CD4-positive, CD25-positive, alpha-beta regulatory T cell (primary cell): ENCODE measurements around the gene BEST3. TPM values are rescaled to one million over a fixed set of nuclear protein-coding genes. Genes with fewer than 3 reads are reported as not detected.

Experiments
- ATAC-seq, 2 donors: fragments of 150-1000 bp; cut with Tn5 transposase; one replicate each; pipeline ENCODE4 v1.10.0; 2021; ENCODE audit warnings: low read depth in 2 of 2, moderate number of reproducible peaks in 2 of 2, moderate library complexity in 1 of 2
- DNase-seq, 3 donors: peaks; one replicate each; pipeline versions ENCODE4 v3.0.0 to v3.0.0-alpha.2; 2012 to 2022; ENCODE audit warnings: mixed read lengths in 1 of 3
- H3K27ac ChIP-seq: one replicate; pipeline ENCODE4 v1.7.0; 2013; ENCODE audit warnings: mild to moderate bottlenecking, low read length; ENCODE audit not compliant: insufficient read depth, poor library complexity, severe bottlenecking
- H3K27me3 ChIP-seq: one replicate; pipeline ENCODE4 v1.7.0; 2013; ENCODE audit warnings: low read length; ENCODE audit not compliant: control insufficient read depth, insufficient read depth
- H3K36me3 ChIP-seq: one replicate; pipeline ENCODE4 v1.7.0; 2013; ENCODE audit warnings: mild to moderate bottlenecking, low read length, moderate library complexity; ENCODE audit not compliant: control insufficient read depth, insufficient read depth
- H3K4me1 ChIP-seq: 2 replicates; pipeline ENCODE4 v1.7.0; 2013; ENCODE audit warnings: mild to moderate bottlenecking, low read length; ENCODE audit not compliant: insufficient read depth, control insufficient read depth, poor library complexity, severe bottlenecking
- H3K4me3 ChIP-seq: one replicate; pipeline ENCODE4 v1.7.0; 2013; ENCODE audit warnings: low read depth, mild to moderate bottlenecking, low read length, moderate library complexity
- H3K9me3 ChIP-seq, 2 experiments: 1 replicate in 1 of 2; 2 replicates in 1 of 2; pipeline ENCODE4 v1.7.0; 2013; ENCODE audit warnings: low read length in 2 of 2, mild to moderate bottlenecking in 1 of 2, moderate library complexity in 1 of 2; ENCODE audit not compliant: control insufficient read depth in 2 of 2
- H3K27ac Mint-ChIP-seq, 3 donors: one replicate each; pipeline ENCODE4 v1.8.0; 2020 to 2022; ENCODE audit warnings: mild to moderate bottlenecking in 3 of 3, mixed read lengths in 3 of 3, moderate library complexity in 2 of 3
- H3K27me3 Mint-ChIP-seq: one replicate; pipeline ENCODE4 v1.8.0; 2022; ENCODE audit warnings: mild to moderate bottlenecking, mixed read lengths
- H3K36me3 Mint-ChIP-seq: one replicate; pipeline ENCODE4 v1.8.0; 2020; ENCODE audit warnings: mixed read lengths
- H3K4me1 Mint-ChIP-seq, 4 donors: one replicate each; pipeline ENCODE4 v1.8.0; 2020 to 2022; ENCODE audit warnings: mixed read lengths in 4 of 4, mild to moderate bottlenecking in 1 of 4
- H3K4me3 Mint-ChIP-seq, 4 donors: one replicate each; pipeline ENCODE4 v1.8.0; 2020 to 2022; ENCODE audit warnings: mild to moderate bottlenecking in 4 of 4, mixed read lengths in 4 of 4, moderate library complexity in 3 of 4
- H3K9me3 Mint-ChIP-seq, 7 donors: one replicate each; pipeline ENCODE4 v1.8.0; 2020 to 2022; ENCODE audit warnings: mixed read lengths in 7 of 7, mild to moderate bottlenecking in 3 of 7, moderate library complexity in 2 of 7
- polyA plus RNA-seq, 4 donors: library from polyadenylated mRNA; unstranded; fragments of 300-500 nt; fragmentation: Illumina TruSeq; gene quantifications; one replicate each; pipeline ENCODE4 v1.2.3, GENCODE V29; 2021
- total RNA-seq: library from RNA; stranded (reverse); gene quantifications from one replicate; pipeline ENCODE4 v1.2.3, GENCODE V29; 2022

BEST3 gene
- total and polyA plus RNA-seq, 5 donors from 2014 or later: not detected

- peaks cover 9% of the 10 kb centered on the region for H3K27me3 ChIP-seq
- no peaks in the 10 kb centered on the region for H3K9me3 Mint-ChIP-seq
- H3K36me3 Mint-ChIP-seq: no peaks in the 10 kb centered on the region
- no peaks in the 10 kb centered on the region for H3K4me1 Mint-ChIP-seq
- no peak for DNase-seq
- H3K27ac Mint-ChIP-seq: no peak overlapping the region
- H3K36me3 ChIP-seq: no peaks in the 10 kb centered on the region
- H3K4me3 Mint-ChIP-seq: no peak overlapping the region
- no peaks in the 10 kb centered on the region for H3K4me1 ChIP-seq
- H3K27me3 Mint-ChIP-seq: peaks cover 7% of the 10 kb centered on the region
- ATAC-seq: no peak
- no peak overlapping the region for H3K27ac ChIP-seq
- H3K4me3 ChIP-seq: no peak overlapping the region
- no peaks in the 10 kb centered on the region for H3K9me3 ChIP-seq
Measured at GRCh38 chr12:69657376-69658137, 41.5 kb downstream of the BEST3 start.

GRCh38 chr12:69655616-69656340 lies 43.3 kb downstream of the BEST3 start:
- Histone ChIP-seq H3K36me3 (no peaks in the 10 kb centered on the region), H3K27me3 (peaks cover 7% of the 10 kb centered on the region), H3K4me3 (no peak overlapping the region), H3K4me1 (no peaks in the 10 kb centered on the region), H3K9me3 (no peaks in the 10 kb centered on the region), H3K27ac (no peak overlapping the region)
- DNase-seq (no peak), ATAC-seq (no peak)
- H3K27ac Mint-ChIP-seq: no peak overlapping the region
- no peak overlapping the region for H3K4me3 Mint-ChIP-seq
- no peaks in the 10 kb centered on the region for H3K4me1 Mint-ChIP-seq
- H3K27me3 Mint-ChIP-seq: peaks cover 8% of the 10 kb centered on the region
- H3K36me3 Mint-ChIP-seq: no peaks in the 10 kb centered on the region
- H3K9me3 Mint-ChIP-seq: no peaks in the 10 kb centered on the region

GRCh38 chr12:69653703-69654102 lies 45.4 kb downstream of the BEST3 start:
- Mint-ChIP-seq H3K36me3 (no peaks in the 10 kb centered on the region), H3K9me3 (no peaks in the 10 kb centered on the region), H3K27ac (no peak overlapping the region), H3K4me1 (no peaks in the 10 kb centered on the region), H3K27me3 (peaks cover 17% of the 10 kb centered on the region), H3K4me3 (no peak overlapping the region)
- H3K4me1 ChIP-seq: no peaks in the 10 kb centered on the region
- DNase-seq (no peak), ATAC-seq (no peak)
- no peak overlapping the region for H3K27ac ChIP-seq
- peaks cover 11% of the 10 kb centered on the region for H3K27me3 ChIP-seq
- no peak overlapping the region for H3K4me3 ChIP-seq
- H3K36me3 ChIP-seq: no peaks in the 10 kb centered on the region
- H3K9me3 ChIP-seq: no peaks in the 10 kb centered on the region

GRCh38 chr12:69651922-69652321 lies 47.2 kb downstream of the BEST3 start:
- no peaks in the 10 kb centered on the region for H3K4me1 ChIP-seq
- DNase-seq (no peak), ATAC-seq (no peak)
- H3K4me1 Mint-ChIP-seq: no peaks in the 10 kb centered on the region
- no peaks in the 10 kb centered on the region for H3K36me3 Mint-ChIP-seq
- H3K27me3 Mint-ChIP-seq: peaks cover 21% of the 10 kb centered on the region
- peaks cover 8% of the 10 kb centered on the region for H3K27me3 ChIP-seq
- H3K27ac ChIP-seq: no peak overlapping the region
- no peak overlapping the region for H3K27ac Mint-ChIP-seq
- peaks cover 0 to 2% (median 0%) of the 10 kb centered on the region in 7 donors for H3K9me3 Mint-ChIP-seq
- H3K4me3 ChIP-seq: no peak overlapping the region
- no peaks in the 10 kb centered on the region for H3K9me3 ChIP-seq
- H3K4me3 Mint-ChIP-seq: no peak overlapping the region
- H3K36me3 ChIP-seq: no peaks in the 10 kb centered on the region

- ATAC-seq (no peak), DNase-seq (no peak)
- H3K36me3 Mint-ChIP-seq: no peaks in the 10 kb centered on the region
- Histone ChIP-seq H3K4me3 (no peak overlapping the region), H3K27me3 (peaks cover 8% of the 10 kb centered on the region), H3K27ac (no peak overlapping the region), H3K4me1 (no peaks in the 10 kb centered on the region), H3K36me3 (no peaks in the 10 kb centered on the region), H3K9me3 (no peaks in the 10 kb centered on the region)
- H3K4me3 Mint-ChIP-seq: no peak overlapping the region
- no peak overlapping the region for H3K27ac Mint-ChIP-seq
- H3K27me3 Mint-ChIP-seq: peaks cover 21% of the 10 kb centered on the region
- H3K9me3 Mint-ChIP-seq: peaks cover 0 to 2% (median 0%) of the 10 kb centered on the region in 7 donors
- no peaks in the 10 kb centered on the region for H3K4me1 Mint-ChIP-seq
Measured at GRCh38 chr12:69649529-69649928, 49.6 kb downstream of the BEST3 start.

GRCh38 chr12:69648476-69648875 lies 50.6 kb downstream of the BEST3 start:
- DNase-seq (no peak), ATAC-seq (no peak)
- H3K36me3 ChIP-seq: no peaks in the 10 kb centered on the region
- Mint-ChIP-seq H3K4me3 (no peak overlapping the region), H3K27ac (no peak overlapping the region), H3K27me3 (peaks cover 26% of the 10 kb centered on the region), H3K9me3 (peaks cover 0 to 2% (median 0%) of the 10 kb centered on the region in 7 donors), H3K36me3 (no peaks in the 10 kb centered on the region), H3K4me1 (no peaks in the 10 kb centered on the region)
- no peak overlapping the region for H3K4me3 ChIP-seq
- H3K4me1 ChIP-seq: no peaks in the 10 kb centered on the region
- no peaks in the 10 kb centered on the region for H3K9me3 ChIP-seq
- H3K27me3 ChIP-seq: peaks cover 8% of the 10 kb centered on the region
- no peak overlapping the region for H3K27ac ChIP-seq

- H3K4me1 ChIP-seq: no peaks in the 10 kb centered on the region
- ATAC-seq (no peak), DNase-seq (no peak)
- Mint-ChIP-seq H3K36me3 (no peaks in the 10 kb centered on the region), H3K27ac (no peak overlapping the region), H3K4me1 (no peaks in the 10 kb centered on the region), H3K27me3 (peaks cover 26% of the 10 kb centered on the region), H3K4me3 (no peak overlapping the region), H3K9me3 (peaks cover 0 to 2% (median 0%) of the 10 kb centered on the region in 7 donors)
- H3K4me3 ChIP-seq: no peak overlapping the region
- H3K9me3 ChIP-seq: no peaks in the 10 kb centered on the region
- H3K27ac ChIP-seq: no peak overlapping the region
- no peaks in the 10 kb centered on the region for H3K36me3 ChIP-seq
- H3K27me3 ChIP-seq: peaks cover 8% of the 10 kb centered on the region
Measured at GRCh38 chr12:69647178-69647577, 51.9 kb downstream of the BEST3 start.
